ENCODE data around the gene EXD3.
"Not testable (repeated sequence)": the region's sequence is repeated elsewhere in the genome, so short reads cannot be mapped to it uniquely, and the experiment has no call there.

Gene EXD3

GRCh38 chr9:137391411-137391754, 31.6 kb downstream of the EXD3 start:
- DNase-seq, result no peak

GRCh38 chr9:137390553-137391410, 32.2 kb downstream of the EXD3 start:
- peak; percentile 54 for DNase-seq

- DNase-seq, result no peak
Observed at GRCh38 chr9:137389428-137389746, 33.6 kb downstream of the EXD3 start.

GRCh38 chr9:137388589-137389427, 34.2 kb downstream of the EXD3 start:
- peak; percentile 30 for DNase-seq

- DNase-seq, result no peak
Observed at GRCh38 chr9:137387891-137388560, 34.9 kb downstream of the EXD3 start.

GRCh38 chr9:137387114-137387890, 35.7 kb downstream of the EXD3 start:
- DNase-seq, result peak; percentile 25

- not testable (repeated sequence) for DNase-seq
Observed at GRCh38 chr9:137386507-137387113, 36.4 kb downstream of the EXD3 start.

GRCh38 chr9:137385061-137385655, 37.8 kb downstream of the EXD3 start:
- DNase-seq, result no peak

- DNase-seq, result no peak
Observed at GRCh38 chr9:137383784-137384756, 38.9 kb downstream of the EXD3 start.

GRCh38 chr9:137383081-137383783, 39.7 kb downstream of the EXD3 start:
- DNase-seq, result no peak

- no peak for DNase-seq
Observed at GRCh38 chr9:137382444-137383080, 40.4 kb downstream of the EXD3 start.

GRCh38 chr9:137381501-137382443, 41.2 kb downstream of the EXD3 start:
- DNase-seq, result no peak

GRCh38 chr9:137380606-137381005, 42.4 kb downstream of the EXD3 start:
- DNase-seq, result no peak

- DNase-seq, result no peak
Observed at GRCh38 chr9:137380171-137380570, 42.8 kb downstream of the EXD3 start.

- DNase-seq, result no peak
Observed at GRCh38 chr9:137379761-137380161, 43.2 kb downstream of the EXD3 start.

- DNase-seq, result not testable (repeated sequence)
Observed at GRCh38 chr9:137378688-137379410, 44.1 kb downstream of the EXD3 start.

GRCh38 chr9:137376386-137376785, 46.6 kb downstream of the EXD3 start:
- DNase-seq, result no peak

All from eye (tissue), 1 donor.